ENCODE data around the gene TSC22D3.

The TSC22D3 gene

GRCh38 chrX:107729558-107730297 is 45.9 kb downstream of the TSC22D3 start:
- Mint-ChIP-seq H3K9me3 (no peaks in the 10 kb centered on the region), H3K36me3 (ENCODE audit: low read depth) (no peaks in the 10 kb centered on the region), H3K4me1 (ENCODE audit: low read depth) (peaks cover 13% of the 10 kb centered on the region), H3K27ac (no peak overlapping the region), H3K27me3 (peaks cover 7% of the 10 kb centered on the region), H3K4me3 (no peak overlapping the region)
- no peak for DNase-seq

GRCh38 chrX:107728371-107729099 is 47.1 kb downstream of the TSC22D3 start:
- no peak overlapping the region for H3K27ac Mint-ChIP-seq
- peaks cover 13% of the 10 kb centered on the region for H3K4me1 Mint-ChIP-seq (ENCODE audit: low read depth)
- H3K4me3 Mint-ChIP-seq: no peak overlapping the region
- no peaks in the 10 kb centered on the region for H3K9me3 Mint-ChIP-seq
- H3K36me3 Mint-ChIP-seq (ENCODE audit: low read depth): no peaks in the 10 kb centered on the region
- DNase-seq: no peak
- peaks cover 7% of the 10 kb centered on the region for H3K27me3 Mint-ChIP-seq

- H3K4me1 Mint-ChIP-seq (ENCODE audit: low read depth): peaks cover 12% of the 10 kb centered on the region
These were observed 48.6 kb downstream of the TSC22D3 start for GRCh38 chrX:107726816-107727534.

GRCh38 chrX:107725761-107726555 is 49.6 kb downstream of the TSC22D3 start:
- Mint-ChIP-seq H3K4me3 (no peak overlapping the region), H3K27me3 (peaks cover 10% of the 10 kb centered on the region), H3K4me1 (ENCODE audit: low read depth) (peaks cover 13% of the 10 kb centered on the region), H3K27ac (no peak overlapping the region), H3K9me3 (no peaks in the 10 kb centered on the region), H3K36me3 (ENCODE audit: low read depth) (no peaks in the 10 kb centered on the region)
- DNase-seq: no peak

More at GRCh38 chrX:107726816-107727534, 48.6 kb downstream of the TSC22D3 start:
- Mint-ChIP-seq H3K9me3 (no peaks in the 10 kb centered on the region), H3K36me3 (ENCODE audit: low read depth) (no peaks in the 10 kb centered on the region), H3K27ac (no peak overlapping the region), H3K27me3 (peaks cover 9% of the 10 kb centered on the region), H3K4me3 (no peak overlapping the region)
- DNase-seq: no peak

GRCh38 chrX:107724653-107725052 is 50.9 kb downstream of the TSC22D3 start:
- Mint-ChIP-seq H3K27me3 (peaks cover 10% of the 10 kb centered on the region), H3K9me3 (no peaks in the 10 kb centered on the region), H3K27ac (no peak overlapping the region), H3K4me3 (no peak overlapping the region), H3K36me3 (ENCODE audit: low read depth) (no peaks in the 10 kb centered on the region), H3K4me1 (ENCODE audit: low read depth) (peaks cover 8% of the 10 kb centered on the region)
- DNase-seq: no peak

GRCh38 chrX:107723511-107723910 is 52.1 kb downstream of the TSC22D3 start:
- Mint-ChIP-seq H3K9me3 (no peaks in the 10 kb centered on the region), H3K27me3 (peaks cover 10% of the 10 kb centered on the region), H3K4me3 (no peak overlapping the region), H3K27ac (no peak overlapping the region), H3K36me3 (ENCODE audit: low read depth) (no peaks in the 10 kb centered on the region), H3K4me1 (ENCODE audit: low read depth) (peaks cover 4% of the 10 kb centered on the region)
- no peak for DNase-seq

- Mint-ChIP-seq H3K36me3 (ENCODE audit: low read depth) (no peaks in the 10 kb centered on the region), H3K27me3 (peaks cover 13% of the 10 kb centered on the region), H3K27ac (no peak overlapping the region), H3K4me3 (no peak overlapping the region), H3K4me1 (ENCODE audit: low read depth) (peaks cover 18% of the 10 kb centered on the region), H3K9me3 (no peaks in the 10 kb centered on the region)
- DNase-seq: no peak
These were observed 53.5 kb downstream of the TSC22D3 start for GRCh38 chrX:107721966-107722707.

GRCh38 chrX:107721318-107721717 is 54.3 kb downstream of the TSC22D3 start:
- no peak for DNase-seq
- H3K27me3 Mint-ChIP-seq: peaks cover 13% of the 10 kb centered on the region
- H3K4me3 Mint-ChIP-seq: no peak overlapping the region
- no peak overlapping the region for H3K27ac Mint-ChIP-seq
- no peaks in the 10 kb centered on the region for H3K36me3 Mint-ChIP-seq (ENCODE audit: low read depth)
- no peaks in the 10 kb centered on the region for H3K9me3 Mint-ChIP-seq
- H3K4me1 Mint-ChIP-seq (ENCODE audit: low read depth): peaks cover 23% of the 10 kb centered on the region

GRCh38 chrX:107718156-107718621 is 57.4 kb downstream of the TSC22D3 start:
- peaks cover 24% of the 10 kb centered on the region for H3K36me3 Mint-ChIP-seq (ENCODE audit: low read depth)
- peaks cover 9% of the 10 kb centered on the region for H3K27me3 Mint-ChIP-seq
- H3K4me1 Mint-ChIP-seq (ENCODE audit: low read depth): peaks cover 51% of the 10 kb centered on the region
- peak overlapping the region; percentile 81 for H3K4me3 Mint-ChIP-seq
- no peaks in the 10 kb centered on the region for H3K9me3 Mint-ChIP-seq
- DNase-seq: peak; percentile 73
- H3K27ac Mint-ChIP-seq: peak overlapping the region; percentile 80

GRCh38 chrX:107716816-107717700 is 58.5 kb downstream of the TSC22D3 start:
- H3K27ac Mint-ChIP-seq: peak overlapping the region; percentile 80
- peaks cover 26% of the 10 kb centered on the region for H3K36me3 Mint-ChIP-seq (ENCODE audit: low read depth)
- H3K27me3 Mint-ChIP-seq: peaks cover 5% of the 10 kb centered on the region
- H3K4me1 Mint-ChIP-seq (ENCODE audit: low read depth): peaks cover 62% of the 10 kb centered on the region
- no peaks in the 10 kb centered on the region for H3K9me3 Mint-ChIP-seq
- peak; percentile 83 for DNase-seq
- H3K4me3 Mint-ChIP-seq: peak overlapping the region; percentile 81

- peak overlapping the region; percentile 76 for H3K27ac Mint-ChIP-seq
- H3K9me3 Mint-ChIP-seq: no peaks in the 10 kb centered on the region
- H3K36me3 Mint-ChIP-seq (ENCODE audit: low read depth): peaks cover 26% of the 10 kb centered on the region
- H3K4me1 Mint-ChIP-seq (ENCODE audit: low read depth): peaks cover 67% of the 10 kb centered on the region
- peaks cover 3% of the 10 kb centered on the region for H3K27me3 Mint-ChIP-seq
- peak; percentile 48 for DNase-seq
- peak overlapping the region; percentile 81 for H3K4me3 Mint-ChIP-seq
These were observed 59.4 kb downstream of the TSC22D3 start for GRCh38 chrX:107716118-107716684.

- peak overlapping the region; percentile 76 for H3K27ac Mint-ChIP-seq
- H3K27me3 Mint-ChIP-seq: peaks cover 3% of the 10 kb centered on the region
- H3K4me1 Mint-ChIP-seq (ENCODE audit: low read depth): peaks cover 74% of the 10 kb centered on the region
- H3K4me3 Mint-ChIP-seq: peak overlapping the region; percentile 81
- H3K36me3 Mint-ChIP-seq (ENCODE audit: low read depth): peaks cover 26% of the 10 kb centered on the region
- DNase-seq: no peak
- H3K9me3 Mint-ChIP-seq: no peaks in the 10 kb centered on the region
These were observed 60.1 kb downstream of the TSC22D3 start for GRCh38 chrX:107715331-107716117.
